Muscle of arm (tissue), 14 donors: ENCODE measurements around the gene AMY2B. TPM values are rescaled to one million over a fixed set of nuclear protein-coding genes. Genes with fewer than 3 reads are reported as not detected.
"Not testable (repeated sequence)": the region's sequence is repeated elsewhere in the genome, so short reads cannot be mapped to it uniquely, and the experiment has no call there.

Experiments
- DNase-seq: peaks from one replicate; pipeline ENCODE4 v3.0.0-alpha.2; 2013
- long read RNA-seq, 11 donors: transcript quantifications; one replicate each; lab custom pipeline, GENCODE V29; 2026
- polyA plus RNA-seq, 12 donors: library from polyadenylated mRNA; unstranded; fragments of 120-200 nt; gene quantifications; one replicate each; pipeline ENCODE4 v1.2.1, GENCODE V29; 2013; ENCODE audit not compliant: insufficient read length in 12 of 12

The AMY2B gene
- polyA plus RNA-seq: 10 to 100 TPM in 7 of 12 donors, 1 to 10 TPM in 4, not detected in 1; 5.1 to 25.1 (median 14.6) TPM
- long read RNA-seq, donor 1, partial matches to known transcripts: 5 of 6 reads
- long read RNA-seq, donor 1, other reads (novel, unspliced or antisense): 0 of 6 reads
- long read RNA-seq, donor 2, partial matches to known transcripts: 0 of 1 reads
- long read RNA-seq, donor 2, other reads (novel, unspliced or antisense): 0 of 1 reads
- long read RNA-seq, donor 3: 0 reads
- long read RNA-seq, donor 4, partial matches to known transcripts: 0 of 1 reads
- long read RNA-seq, donor 4, other reads (novel, unspliced or antisense): 0 of 1 reads
- long read RNA-seq, donor 5, full-length matches to known transcripts: 1 of 1 reads
- long read RNA-seq, donor 5, partial matches to known transcripts: 0 of 1 reads
- long read RNA-seq, donor 5, other reads (novel, unspliced or antisense): 0 of 1 reads
- long read RNA-seq, donor 6: 0 reads
- long read RNA-seq, donor 7: 0 reads
- long read RNA-seq, donor 8, partial matches to known transcripts: 0 of 2 reads
- long read RNA-seq, donor 8, other reads (novel, unspliced or antisense): 0 of 2 reads
- long read RNA-seq, donor 9: 0 reads
- long read RNA-seq, donor 10: 0 reads
- long read RNA-seq, donor 11: 0 reads

GRCh38 chr1:103571289-103571688 is at the start of gene AMY2B:
AMY2B (plus strand) TSS chr1:103571589; CDS start chr1:103571603, 14 bp downstream.
- DNase-seq: not testable (repeated sequence)

GRCh38 chr1:103523346-103523745 is 48.0 kb upstream of the AMY2B start:
- DNase-seq: no peak

- DNase-seq: peak; percentile 27
These were observed 46.2 kb upstream of the AMY2B start for GRCh38 chr1:103525114-103525606.

GRCh38 chr1:103525607-103526507 is 45.5 kb upstream of the AMY2B start, which contains the start of gene RNPC3:
RNPC3 (plus strand) TSS chr1:103525699; CDS start chr1:103526071, 372 bp downstream.
- peak; percentile 95 for DNase-seq

- DNase-seq: no peak
These were observed 44.1 kb upstream of the AMY2B start for GRCh38 chr1:103527331-103527730.

GRCh38 chr1:103529746-103530145 is 41.6 kb upstream of the AMY2B start:
- no peak for DNase-seq

- no peak for DNase-seq
These were observed 33.2 kb upstream of the AMY2B start for GRCh38 chr1:103538226-103538625.

- no peak for DNase-seq
These were observed 30.0 kb upstream of the AMY2B start for GRCh38 chr1:103541431-103541830.

GRCh38 chr1:103546496-103546895 is 24.9 kb upstream of the AMY2B start:
- no peak for DNase-seq

GRCh38 chr1:103547840-103548239 is 23.5 kb upstream of the AMY2B start:
- no peak for DNase-seq

GRCh38 chr1:103560427-103560826 is 11.0 kb upstream of the AMY2B start:
- DNase-seq: no peak

GRCh38 chr1:103561124-103561523 is 10.3 kb upstream of the AMY2B start:
- DNase-seq: not testable (repeated sequence)

GRCh38 chr1:103561643-103562395 is 9.6 kb upstream of the AMY2B start:
- no peak for DNase-seq

GRCh38 chr1:103563056-103563455 is 8.3 kb upstream of the AMY2B start:
- DNase-seq: no peak

GRCh38 chr1:103569493-103569892 is 1.9 kb upstream of the AMY2B start:
- DNase-seq: no peak

GRCh38 chr1:103576065-103576464 is 4.7 kb downstream of the AMY2B start:
- DNase-seq: no peak

GRCh38 chr1:103576784-103577183 is 5.4 kb downstream of the AMY2B start:
- DNase-seq: not testable (repeated sequence)

GRCh38 chr1:103582464-103582863 is 11.1 kb downstream of the AMY2B start:
- DNase-seq: no peak

GRCh38 chr1:103583887-103584286 is 12.5 kb downstream of the AMY2B start:
- no peak for DNase-seq

- no peak for DNase-seq
These were observed 13.1 kb downstream of the AMY2B start for GRCh38 chr1:103584537-103584936.

- not testable (repeated sequence) for DNase-seq
These were observed 31.4 kb downstream of the AMY2B start for GRCh38 chr1:103602740-103603139.
